Aorta (tissue), 5 donors: ENCODE data around the gene DSCAML1. TPM values are rescaled to one million over a fixed set of nuclear protein-coding genes. Genes with fewer than 3 reads are reported as not detected.

Source experiments
- ATAC-seq: fragments of 200-7000 bp; cut with Tn5 transposase; one replicate; pipeline ENCODE4 v1.9.1; 2022; ENCODE audit warnings: moderate library complexity; ENCODE audit not compliant: low FRiP score
- DNase-seq, 2 donors: peaks; one replicate each; pipeline ENCODE4 v3.0.0-alpha.2; 2020
- H3K27ac ChIP-seq, 2 donors: one replicate each; pipeline ENCODE4 v1.5.1; 2013; ENCODE audit warnings: low read length in 2 of 2, mild to moderate bottlenecking in 2 of 2, moderate library complexity in 2 of 2, control low read depth in 1 of 2, inconsistent platforms in 1 of 2, low read depth in 1 of 2
- H3K27me3 ChIP-seq, 2 donors: one replicate each; pipeline ENCODE4 v1.6.1; 2013; ENCODE audit warnings: control low read depth in 1 of 2, low read length in 1 of 2, mild to moderate bottlenecking in 1 of 2, moderate library complexity in 1 of 2; ENCODE audit not compliant: insufficient read depth in 2 of 2, control insufficient read depth in 1 of 2
- H3K36me3 ChIP-seq, 2 donors: one replicate each; pipeline ENCODE4 v1.6.1; 2013; ENCODE audit warnings: control low read depth in 1 of 2, low read length in 1 of 2, mild to moderate bottlenecking in 1 of 2; ENCODE audit not compliant: insufficient read depth in 2 of 2, control insufficient read depth in 1 of 2
- H3K4me1 ChIP-seq, 2 donors: one replicate each; pipeline ENCODE4 v1.6.1; 2013; ENCODE audit warnings: low read length in 2 of 2, control low read depth in 1 of 2, mild to moderate bottlenecking in 1 of 2, moderate library complexity in 1 of 2; ENCODE audit not compliant: insufficient read depth in 2 of 2, control insufficient read depth in 1 of 2
- H3K4me3 ChIP-seq, 2 donors: one replicate each; pipeline ENCODE4 v1.5.1; 2013; ENCODE audit warnings: low read length in 2 of 2, control low read depth in 1 of 2, mild to moderate bottlenecking in 1 of 2
- H3K9me3 ChIP-seq: one replicate; pipeline ENCODE4 v1.6.1; 2013; ENCODE audit warnings: mild to moderate bottlenecking, low read length; ENCODE audit not compliant: control insufficient read depth
- WGBS, 2 donors: extraction: QIAGEN DNeasy Blood & Tissue Kit; methylation state at CpG; one replicate each; pipeline ENCODE4 v1.1.7; 2013; 5-methylcytosine and 5-hydroxymethylcytosine counted together
- intact Hi-C, 2 donors: fragments of 100-400 bp; cut with DNase I; formaldehyde crosslinking; loops; one replicate each; pipeline versions ENCODE4 v1.14.2 to v1.15.0; 2022
- polyA plus RNA-seq, 2 donors: library from polyadenylated mRNA; stranded (reverse); fragments of 200-250 nt; gene quantifications; one replicate each; pipeline ENCODE4 v1.2.3, GENCODE V29; 2013
- total RNA-seq, 2 donors: library from RNA; stranded (reverse); fragmentation: NEBNext Ultra II Directional; extraction: Animal tissue kit (Norgen Biotek cat#: 25700); gene quantifications; one replicate each; pipeline ENCODE4 v1.2.1, GENCODE V29; 2021
- donor health status: healthy with polysubstance abuse.
- donor health status: Bipolar disorder and iron deficiency.
- donor health status: DM: no; HTN: no; CAD: no.
- donor health status: DM: no; HTN: no; CAD: no.
- donor health status: DM: yes; HTN: yes; CAD: no.

The DSCAML1 gene
- total and polyA plus RNA-seq, 4 donors, result 0.13 to 2.2 (median 0.58) TPM; not detected in 1

DNA sequence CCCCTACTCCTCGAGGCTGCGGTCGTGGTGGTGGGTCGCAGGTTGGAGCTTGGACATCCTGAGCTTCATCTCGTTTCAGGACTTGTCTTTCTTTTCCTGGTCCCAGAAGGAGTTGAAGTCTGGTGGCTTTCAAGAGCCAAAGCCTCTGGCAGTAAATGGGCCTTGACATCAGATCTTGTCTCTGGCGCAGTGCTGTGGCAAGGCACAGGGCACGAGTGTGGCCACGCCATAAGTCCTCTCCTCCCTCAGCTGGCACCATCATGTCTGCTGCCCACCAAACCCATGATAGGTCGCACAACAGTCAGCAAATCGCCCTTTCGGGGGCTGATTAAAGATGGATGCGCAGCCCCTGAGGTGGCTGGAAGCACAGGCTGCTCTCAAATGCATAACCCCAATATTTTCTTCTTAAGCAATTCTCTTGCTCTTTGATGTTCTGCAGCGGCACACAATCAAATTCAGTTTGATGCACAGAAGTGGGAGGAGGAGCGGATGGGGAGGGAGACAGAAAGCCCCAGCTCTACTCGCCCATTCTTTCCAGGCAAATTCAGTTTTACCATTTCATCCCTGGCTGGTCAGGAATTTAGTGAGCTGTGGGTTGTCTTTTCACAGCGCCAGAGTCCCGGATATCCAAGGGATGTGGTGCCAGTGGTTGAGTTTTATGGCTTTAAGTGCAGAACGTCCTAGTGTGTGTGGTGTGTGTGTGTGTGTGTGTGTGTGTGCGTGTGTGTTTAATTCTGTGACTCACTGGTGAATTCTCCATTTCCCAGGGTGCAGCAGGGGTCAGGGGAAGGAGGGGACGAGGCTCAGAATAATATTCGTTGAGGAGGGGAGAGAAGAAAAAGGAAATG lies 162.0 kb downstream of the DSCAML1 start:
- Histone ChIP-seq H3K4me3 (no peak overlapping the region), H3K27me3 (no peaks in the 10 kb centered on the region), H3K27ac (no peak overlapping the region), H3K4me1 (no peaks in the 10 kb centered on the region), H3K9me3 (no peaks in the 10 kb centered on the region), H3K36me3 (no peaks in the 10 kb centered on the region)
- intact Hi-C loops, result no loop called here
- ATAC-seq (no peak), DNase-seq (no peak)
- WGBS, 2 donors, result 65 to 67% methylated on average over 21 of the region's 21 CpGs

- Histone ChIP-seq H3K4me1 (no peaks in the 10 kb centered on the region), H3K9me3 (no peaks in the 10 kb centered on the region), H3K4me3 (no peak overlapping the region), H3K36me3 (no peaks in the 10 kb centered on the region), H3K27ac (no peak overlapping the region), H3K27me3 (no peaks in the 10 kb centered on the region)
- intact Hi-C loops, result no loop called here
- DNase-seq (no peak), ATAC-seq (no peak)
- 84 to 85% methylated on average over 12 of the region's 12 CpGs for WGBS, 2 donors
Measured at GRCh38 chr11:117633976-117634755, 162.8 kb downstream of the DSCAML1 start.

DNA sequence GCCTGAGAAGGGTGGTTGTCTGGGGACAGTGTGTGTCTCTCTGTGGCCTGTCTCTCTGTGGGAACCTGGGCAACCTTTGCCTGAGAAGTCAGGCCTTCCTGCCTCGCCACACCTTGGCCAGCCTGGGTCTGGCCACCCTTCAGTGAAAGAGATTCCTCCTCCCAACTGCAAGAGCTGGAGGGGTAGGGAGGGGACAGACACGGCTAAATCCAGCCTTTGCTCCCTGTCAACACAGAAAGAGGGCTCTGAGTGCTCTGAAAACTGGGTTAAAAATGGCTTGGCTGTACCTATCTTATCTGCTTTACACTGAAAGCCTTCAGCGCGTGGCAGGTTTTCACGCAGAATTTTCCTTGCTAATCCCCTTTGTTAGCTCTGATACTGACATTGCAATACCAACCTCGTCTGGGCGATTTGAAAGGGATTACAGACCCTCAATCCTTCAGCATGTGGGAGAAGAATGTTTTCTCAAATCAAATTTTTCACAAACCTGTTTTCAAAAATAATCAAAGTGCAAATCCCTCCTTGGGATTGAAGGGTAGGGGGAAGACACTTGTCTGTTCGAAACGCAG lies 163.7 kb downstream of the DSCAML1 start:
- no peak overlapping the region for H3K4me3 ChIP-seq
- no peak for ATAC-seq
- H3K27me3 ChIP-seq, result no peaks in the 10 kb centered on the region
- no peaks in the 10 kb centered on the region for H3K4me1 ChIP-seq
- H3K36me3 ChIP-seq, result no peaks in the 10 kb centered on the region
- no peaks in the 10 kb centered on the region for H3K9me3 ChIP-seq
- intact Hi-C loops, result no loop called here
- no peak overlapping the region for H3K27ac ChIP-seq
- WGBS, 2 donors, result 75 to 76% methylated on average over 9 of the region's 9 CpGs
- no peak for DNase-seq

GRCh38 chr11:117632306-117632705 lies 164.7 kb downstream of the DSCAML1 start:
- no peak overlapping the region for H3K4me3 ChIP-seq
- H3K27me3 ChIP-seq, result no peaks in the 10 kb centered on the region
- DNase-seq, result no peak
- intact Hi-C loops, result no loop called here
- no peaks in the 10 kb centered on the region for H3K4me1 ChIP-seq
- H3K9me3 ChIP-seq, result no peaks in the 10 kb centered on the region
- no peak overlapping the region for H3K27ac ChIP-seq
- H3K36me3 ChIP-seq, result no peaks in the 10 kb centered on the region
- WGBS, 2 donors, result 84 to 87% methylated on average over 3 of the region's 3 CpGs
- no peak for ATAC-seq

DNA sequence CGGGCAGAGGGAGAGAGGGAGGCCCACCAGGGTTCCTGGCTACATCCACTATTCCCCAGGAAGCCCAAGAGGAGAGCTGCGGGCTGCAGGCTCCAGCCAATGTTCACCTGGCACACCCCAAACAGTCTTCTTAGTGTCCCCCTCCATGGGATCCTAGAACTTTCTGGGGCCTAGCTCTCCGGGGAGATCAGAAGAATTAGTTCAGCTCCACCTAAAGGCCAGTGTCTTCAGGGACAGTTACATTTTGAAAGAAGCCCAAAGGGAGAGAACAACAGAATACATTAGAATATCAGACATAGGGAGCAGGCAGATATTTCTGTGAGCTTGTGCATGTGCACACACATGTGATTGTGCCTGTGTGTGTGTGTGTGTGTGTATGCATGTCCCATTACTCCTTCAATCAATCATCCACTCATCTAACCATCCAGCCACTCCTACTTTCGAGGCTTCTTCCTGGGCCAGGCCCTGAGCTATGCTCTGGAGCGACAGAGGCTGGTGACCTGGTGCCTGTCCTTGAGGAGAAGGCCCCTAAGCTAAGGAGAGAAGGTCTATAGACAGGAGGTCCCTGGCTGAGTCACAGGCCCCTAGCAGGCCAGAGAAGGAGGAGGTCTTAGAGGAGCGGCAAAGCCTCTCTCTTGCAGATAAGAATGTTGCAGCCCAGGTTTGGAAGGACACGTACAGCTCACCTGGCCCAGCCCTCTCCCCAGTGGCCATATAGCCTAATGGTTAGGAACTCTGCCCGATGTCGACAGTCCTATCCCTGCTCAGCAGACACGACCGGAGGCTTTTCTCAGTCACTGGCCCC lies 165.5 kb downstream of the DSCAML1 start:
- ATAC-seq, result no peak
- Histone ChIP-seq H3K9me3 (no peaks in the 10 kb centered on the region), H3K4me1 (no peaks in the 10 kb centered on the region), H3K27me3 (no peaks in the 10 kb centered on the region), H3K4me3 (no peak overlapping the region), H3K27ac (no peak overlapping the region), H3K36me3 (no peaks in the 10 kb centered on the region)
- DNase-seq, result no peak
- WGBS, 2 donors, result 86 to 88% methylated on average over 11 of the region's 11 CpGs
- intact Hi-C loops, result no loop called here

DNA sequence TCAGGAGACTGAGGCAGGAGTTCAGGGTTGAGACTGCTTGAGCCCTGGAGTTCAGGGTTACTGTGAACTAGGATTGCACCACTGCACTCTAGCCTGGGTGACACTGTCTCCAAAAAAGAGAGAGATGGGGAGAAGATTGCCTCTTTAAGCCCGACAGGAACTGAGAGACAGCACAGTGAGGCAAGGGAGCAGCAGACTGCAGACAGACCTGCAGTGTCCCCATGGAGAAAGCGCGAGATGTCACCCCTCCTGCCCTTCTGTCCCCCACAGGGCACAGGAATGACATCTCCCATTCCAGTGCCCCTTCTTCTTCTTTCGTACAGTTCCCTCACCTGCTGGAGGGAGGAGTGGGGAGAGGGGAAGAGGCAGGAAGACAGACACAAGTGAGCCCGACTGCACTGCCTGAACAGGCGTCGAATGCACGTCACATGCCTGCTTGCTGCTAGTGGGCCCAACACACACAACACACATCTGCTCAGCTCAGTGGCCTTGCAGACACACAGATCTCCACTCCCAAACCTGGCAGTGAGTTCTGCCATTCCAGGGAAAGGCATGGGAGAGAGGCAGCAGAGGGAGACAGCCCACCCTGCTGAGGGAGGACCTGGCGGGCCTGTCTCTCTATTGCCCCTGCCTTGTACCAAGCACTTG lies 167.0 kb downstream of the DSCAML1 start:
- intact Hi-C loops, result no loop called here
- Histone ChIP-seq H3K27me3 (no peaks in the 10 kb centered on the region), H3K36me3 (no peaks in the 10 kb centered on the region), H3K9me3 (no peaks in the 10 kb centered on the region), H3K27ac (no peak overlapping the region), H3K4me1 (no peaks in the 10 kb centered on the region), H3K4me3 (no peak overlapping the region)
- WGBS, 2 donors, result 84 to 87% methylated on average over 9 of the region's 9 CpGs
- DNase-seq (no peak), ATAC-seq (no peak)

DNA sequence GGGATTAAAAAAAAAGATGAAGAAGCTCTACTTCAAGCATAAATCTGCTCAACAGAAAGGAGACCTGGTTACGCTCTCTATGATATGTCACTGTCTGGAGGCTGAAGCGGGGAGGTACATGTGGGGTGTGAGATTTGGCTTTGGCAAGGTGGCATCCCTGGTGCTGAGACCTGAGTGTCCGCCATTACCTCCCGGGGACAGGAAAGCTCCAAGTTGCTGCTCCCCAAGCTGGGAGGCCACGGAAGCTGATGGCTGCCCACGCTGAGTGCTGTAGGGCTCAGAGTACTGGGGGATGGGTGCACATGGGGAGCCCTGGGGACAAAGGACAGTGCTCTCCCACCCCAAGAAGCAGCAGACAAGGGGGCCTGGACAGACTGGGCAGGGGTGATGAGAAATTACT lies 167.9 kb downstream of the DSCAML1 start:
- WGBS, 2 donors, result 87 to 91% methylated on average over 6 of the region's 6 CpGs
- ATAC-seq (no peak), DNase-seq (no peak)
- no peaks in the 10 kb centered on the region for H3K27me3 ChIP-seq
- no peak overlapping the region for H3K27ac ChIP-seq
- H3K9me3 ChIP-seq, result no peaks in the 10 kb centered on the region
- no peak overlapping the region for H3K4me3 ChIP-seq
- no peaks in the 10 kb centered on the region for H3K4me1 ChIP-seq
- intact Hi-C loops, result no loop called here
- no peaks in the 10 kb centered on the region for H3K36me3 ChIP-seq

- ATAC-seq, result no peak
- intact Hi-C loops, result no loop called here
- no peak overlapping the region for H3K27ac ChIP-seq
- no peak overlapping the region for H3K4me3 ChIP-seq
- H3K4me1 ChIP-seq, result no peaks in the 10 kb centered on the region
- WGBS, 2 donors, result 73% methylated on average over 13 of the region's 13 CpGs
- no peak for DNase-seq
- H3K36me3 ChIP-seq, result no peaks in the 10 kb centered on the region
- no peaks in the 10 kb centered on the region for H3K27me3 ChIP-seq
- peaks cover 1% of the 10 kb centered on the region for H3K9me3 ChIP-seq
Measured at GRCh38 chr11:117627259-117627658, 169.8 kb downstream of the DSCAML1 start.
